HFFc6 (cell line): Measurements from ENCODE around the gene TNS2. TPM values are rescaled to one million over a fixed set of nuclear protein-coding genes. Genes with fewer than 3 reads are reported as not detected.
A peak's percentile ranks its signal among the peaks of the same experiment; 100 is the strongest.

ENCODE experiments used
- DNase-seq: peaks from one replicate; pipeline ENCODE4 v3.0.0-alpha.2; 2018
- H3K27ac Mint-ChIP-seq: 2 replicates; pipeline ENCODE4 v1.8.0; 2020; ENCODE audit warnings: mild to moderate bottlenecking, mixed read lengths
- H3K27me3 Mint-ChIP-seq: 2 replicates; pipeline ENCODE4 v1.8.0; 2021; ENCODE audit warnings: mild to moderate bottlenecking, moderate library complexity, mixed read lengths; ENCODE audit not compliant: insufficient read depth
- H3K36me3 Mint-ChIP-seq: 2 replicates; pipeline ENCODE4 v1.8.0; 2021; ENCODE audit warnings: low read depth, mixed read lengths
- H3K4me1 Mint-ChIP-seq: 2 replicates; pipeline ENCODE4 v1.8.0; 2020; ENCODE audit warnings: low read depth, mixed read lengths
- H3K4me3 Mint-ChIP-seq: 2 replicates; pipeline ENCODE4 v1.8.0; 2020; ENCODE audit warnings: mild to moderate bottlenecking, moderate library complexity, mixed read lengths
- H3K9me3 Mint-ChIP-seq: 2 replicates; pipeline ENCODE4 v1.8.0; 2020; ENCODE audit warnings: mild to moderate bottlenecking, mixed read lengths
- CTCF ChIP-seq: fragments of 200-600 bp; sonication (generic); IDR thresholded peaks from 2 replicates; pipeline ENCODE4 v1.5.0; 2021; ENCODE audit warnings: antibody characterized with exemption, mild to moderate bottlenecking
- total RNA-seq, 6 experiments: library from RNA; stranded (reverse); fragmentation: NEBNext Ultra II Directional; extraction: Animal tissue kit (Norgen Biotek cat#: 25700); gene quantifications; 2 replicates in 1 of 6; 3 replicates in 5 of 6; pipeline ENCODE4 v1.2.3, GENCODE V29; 2021

The TNS2 gene
- total RNA-seq, 6 experiments from 2014 or later: 44.3 to 69.2 (median 58.9) TPM

- no peaks in the 10 kb centered on the region for H3K9me3 Mint-ChIP-seq
- peaks cover 34% of the 10 kb centered on the region for H3K27me3 Mint-ChIP-seq
- no peak for TF ChIP-seq CTCF
- no peak for DNase-seq
- no peak overlapping the region; the same call in 1 of the 2 replicates for H3K4me3 Mint-ChIP-seq
- H3K27ac Mint-ChIP-seq: peak overlapping the region; percentile 74
- H3K4me1 Mint-ChIP-seq: peaks cover 45% of the 10 kb centered on the region
- no peaks in the 10 kb centered on the region; the same call in 1 of the 2 replicates for H3K36me3 Mint-ChIP-seq
Observed at GRCh38 chr12:53062011-53062961, 12.4 kb downstream of the TNS2 start.

- Mint-ChIP-seq H3K4me1 (peaks cover 53% of the 10 kb centered on the region), H3K36me3 (no peaks in the 10 kb centered on the region; the same call in 1 of the 2 replicates), H3K27ac (peak overlapping the region; percentile 74), H3K27me3 (peaks cover 32% of the 10 kb centered on the region), H3K9me3 (no peaks in the 10 kb centered on the region), H3K4me3 (no peak overlapping the region)
- DNase-seq: no peak
- TF ChIP-seq CTCF: no peak
Observed at GRCh38 chr12:53062977-53063707, 13.3 kb downstream of the TNS2 start.

GRCh38 chr12:53063708-53064612, 14.1 kb downstream of the TNS2 start:
- no peak overlapping the region for H3K4me3 Mint-ChIP-seq
- H3K9me3 Mint-ChIP-seq: no peaks in the 10 kb centered on the region
- H3K27ac Mint-ChIP-seq: peak overlapping the region; percentile 74
- DNase-seq: no peak
- peaks cover 61% of the 10 kb centered on the region for H3K4me1 Mint-ChIP-seq
- no peaks in the 10 kb centered on the region; the same call in 1 of the 2 replicates for H3K36me3 Mint-ChIP-seq
- TF ChIP-seq CTCF: peak; percentile 31; the same call in 1 of the 2 replicates
- peaks cover 35% of the 10 kb centered on the region for H3K27me3 Mint-ChIP-seq

GRCh38 chr12:53064613-53065436, 15.0 kb downstream of the TNS2 start:
- DNase-seq: no peak
- Mint-ChIP-seq H3K4me1 (peaks cover 64% of the 10 kb centered on the region), H3K27ac (peak overlapping the region; percentile 74), H3K4me3 (no peak overlapping the region), H3K9me3 (no peaks in the 10 kb centered on the region), H3K27me3 (peaks cover 34% of the 10 kb centered on the region), H3K36me3 (no peaks in the 10 kb centered on the region; the same call in 1 of the 2 replicates)
- TF ChIP-seq CTCF: no peak
